ENCODE results near the gene KDM5C.

KDM5C gene

GRCh38 chrX:53257166-53257565, 32.2 kb upstream of the KDM5C start:
- no peaks in the 10 kb centered on the region for H3K9me3 ChIP-seq (ENCODE audit: severe bottlenecking)
- no peaks in the 10 kb centered on the region for H3K36me3 ChIP-seq (ENCODE audit: low read depth)
- H3K27ac ChIP-seq (ENCODE audit: poor library complexity, severe bottlenecking) = no peak overlapping the region
- ATAC-seq (ENCODE audit: low read depth) = no peak
- H3K27me3 ChIP-seq (ENCODE audit: insufficient read depth, poor library complexity, severe bottlenecking) = no peaks in the 10 kb centered on the region
- H3K4me3 ChIP-seq (ENCODE audit: severe bottlenecking) = no peak overlapping the region
- no peak for DNase-seq (ENCODE audit: low spot score)
- no peaks in the 10 kb centered on the region for H3K4me1 ChIP-seq (ENCODE audit: insufficient read depth, poor library complexity, severe bottlenecking)
- TF ChIP-seq CTCF (IDR thresholded peaks at IDR 0.05; ENCODE audit: poor library complexity, severe bottlenecking) = no peak

DNA sequence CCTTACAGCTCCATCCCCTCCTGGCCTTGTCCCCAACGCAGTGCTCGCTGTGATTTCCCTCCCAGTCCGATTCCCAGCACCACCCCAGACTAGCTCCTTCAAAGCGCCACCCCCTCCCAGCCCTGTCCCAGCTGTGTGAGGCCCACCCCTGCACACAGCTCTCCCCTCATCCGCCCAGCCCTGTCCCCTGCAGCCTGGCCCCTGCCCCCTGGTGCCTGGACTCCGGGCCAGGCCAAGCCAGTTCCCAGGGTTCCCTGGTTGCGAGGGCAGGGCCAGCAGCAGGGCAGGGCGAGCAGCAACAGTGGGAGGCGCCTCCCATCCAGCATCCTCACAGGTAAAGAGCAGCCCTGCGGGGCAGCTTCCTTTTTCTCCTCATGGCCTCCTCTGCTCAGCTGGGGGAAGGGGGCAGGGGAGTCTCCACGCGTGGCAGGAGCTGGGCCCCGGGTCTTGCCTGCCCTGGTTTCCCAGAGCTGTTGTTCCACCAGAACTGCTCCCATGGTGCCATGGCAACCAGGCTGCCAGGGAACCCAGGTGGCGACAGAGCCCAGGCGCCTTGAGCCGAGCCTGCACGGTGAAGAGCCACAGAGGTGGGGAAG, 31.5 kb upstream of the KDM5C start:
- Histone ChIP-seq H3K27me3 (ENCODE audit: insufficient read depth, poor library complexity, severe bottlenecking) (no peaks in the 10 kb centered on the region), H3K36me3 (ENCODE audit: low read depth) (no peaks in the 10 kb centered on the region), H3K4me3 (ENCODE audit: severe bottlenecking) (no peak overlapping the region), H3K9me3 (ENCODE audit: severe bottlenecking) (no peaks in the 10 kb centered on the region), H3K27ac (ENCODE audit: poor library complexity, severe bottlenecking) (no peak overlapping the region), H3K4me1 (ENCODE audit: insufficient read depth, poor library complexity, severe bottlenecking) (no peaks in the 10 kb centered on the region)
- DNase-seq (ENCODE audit: low spot score) (no peak), ATAC-seq (ENCODE audit: low read depth) (no peak)
- no peak for TF ChIP-seq CTCF (IDR thresholded peaks at IDR 0.05; ENCODE audit: poor library complexity, severe bottlenecking)

- H3K4me3 ChIP-seq (ENCODE audit: severe bottlenecking) = no peak overlapping the region
- DNase-seq (ENCODE audit: low spot score) (no peak), ATAC-seq (ENCODE audit: low read depth) (no peak)
Measured at GRCh38 chrX:53255738-53256191, 30.8 kb upstream of the KDM5C start.

GRCh38 chrX:53254570-53255461, 29.8 kb upstream of the KDM5C start:
- no peak for TF ChIP-seq CTCF (IDR thresholded peaks at IDR 0.05; ENCODE audit: poor library complexity, severe bottlenecking)
- Histone ChIP-seq H3K27ac (ENCODE audit: poor library complexity, severe bottlenecking) (no peak overlapping the region), H3K36me3 (ENCODE audit: low read depth) (no peaks in the 10 kb centered on the region), H3K27me3 (ENCODE audit: insufficient read depth, poor library complexity, severe bottlenecking) (no peaks in the 10 kb centered on the region), H3K9me3 (ENCODE audit: severe bottlenecking) (no peaks in the 10 kb centered on the region), H3K4me1 (ENCODE audit: insufficient read depth, poor library complexity, severe bottlenecking) (no peaks in the 10 kb centered on the region), H3K4me3 (ENCODE audit: severe bottlenecking) (no peak overlapping the region)
- ATAC-seq (ENCODE audit: low read depth) = no peak
- DNase-seq (ENCODE audit: low spot score) = no peak

More at GRCh38 chrX:53255738-53256191, 30.8 kb upstream of the KDM5C start:
- Histone ChIP-seq H3K36me3 (ENCODE audit: low read depth) (no peaks in the 10 kb centered on the region), H3K4me1 (ENCODE audit: insufficient read depth, poor library complexity, severe bottlenecking) (no peaks in the 10 kb centered on the region), H3K27me3 (ENCODE audit: insufficient read depth, poor library complexity, severe bottlenecking) (no peaks in the 10 kb centered on the region), H3K27ac (ENCODE audit: poor library complexity, severe bottlenecking) (no peak overlapping the region), H3K9me3 (ENCODE audit: severe bottlenecking) (no peaks in the 10 kb centered on the region)
- TF ChIP-seq CTCF (IDR thresholded peaks at IDR 0.05; ENCODE audit: poor library complexity, severe bottlenecking) = no peak
